Peyer's patch (tissue), 4 donors: ENCODE data around the gene KISS1R. TPM values are rescaled to one million over a fixed set of nuclear protein-coding genes. Genes with fewer than 3 reads are reported as not detected.
"Not testable (repeated sequence)": the region's sequence is repeated elsewhere in the genome, so short reads cannot be mapped to it uniquely, and the experiment has no call there.

ENCODE experiments used
- DNase-seq, 3 donors: peaks; one replicate each; pipeline ENCODE4 v3.0.0-alpha.2; 2017 to 2019
- H3K27ac ChIP-seq, 4 donors: fragments of 200-600 bp; sonication (generic); one replicate each; pipeline ENCODE4 v1.5.1; 2016 to 2019
- H3K27me3 ChIP-seq, 2 donors: fragments of 200-600 bp; sonication (generic); one replicate each; pipeline ENCODE4 v1.5.1; 2019
- H3K36me3 ChIP-seq, 3 donors: fragments of 200-600 bp; sonication (generic); one replicate each; pipeline ENCODE4 v1.5.1; 2016 to 2019
- H3K4me1 ChIP-seq, 4 donors: fragments of 200-600 bp; sonication (generic); one replicate each; pipeline ENCODE4 v1.5.1; 2016 to 2019
- H3K4me3 ChIP-seq, 4 donors: fragments of 200-600 bp; sonication (generic); 1 replicate in 3 of 4; 2 replicates in 1 of 4; pipeline ENCODE4 v1.5.1; 2016 to 2019; ENCODE audit warnings: mild to moderate bottlenecking in 1 of 4
- H3K9me3 ChIP-seq, 4 donors: fragments of 200-600 bp; sonication (generic); one replicate each; pipeline ENCODE4 v1.5.1; 2016 to 2019; ENCODE audit warnings: mild to moderate bottlenecking in 1 of 4
- CTCF ChIP-seq, 6 experiments: fragments of 450-650 bp in 4 of 6; fragments of 200-600 bp in 2 of 6; sonication (generic) in 1 of 6; IDR thresholded peaks; one replicate each; pipeline ENCODE4 v1.5.1; 2017 to 2019; ENCODE audit warnings: antibody characterized with exemption in 6 of 6, mild to moderate bottlenecking in 3 of 6, moderate library complexity in 1 of 6
- POLR2A ChIP-seq, 2 donors: fragments of 450-650 bp; IDR thresholded peaks; one replicate each; pipeline ENCODE4 v1.5.1; 2017; ENCODE audit warnings: antibody characterized with exemption in 2 of 2, mild to moderate bottlenecking in 2 of 2, moderate library complexity in 2 of 2
- total RNA-seq, 4 donors: library from RNA; depleted of rRNA; stranded (reverse); fragments of >200 nt; gene quantifications; one replicate each; pipeline ENCODE4 v1.1.0, GENCODE V29; 2016

The KISS1R gene
- total RNA-seq, 4 donors from 2014 or later, result not detected

DNA sequence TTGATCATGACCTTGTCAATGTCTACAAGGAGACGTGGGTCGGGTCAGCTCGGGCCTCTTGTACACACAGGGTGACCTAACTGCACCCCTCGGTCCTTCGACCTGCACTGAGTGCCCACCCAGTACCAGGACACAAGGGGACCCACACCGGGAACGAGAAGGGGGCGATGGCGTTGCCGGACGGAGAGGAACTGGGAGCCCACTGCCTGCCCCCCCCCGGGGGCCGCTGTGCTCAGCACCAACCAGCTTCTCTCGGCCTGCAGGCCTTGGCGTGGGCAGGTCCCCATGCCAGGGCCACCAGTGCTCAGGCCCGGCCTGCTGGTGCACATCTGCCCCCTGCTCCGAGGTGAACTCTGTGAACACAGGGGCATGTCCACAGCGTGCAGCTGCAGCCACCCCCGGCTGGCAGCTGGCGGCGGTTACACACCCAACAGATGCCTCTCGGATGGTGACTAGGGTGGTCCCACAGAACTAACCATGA lies 43.5 kb upstream of the KISS1R start:
- no peaks in the 10 kb centered on the region for H3K9me3 ChIP-seq
- peaks cover 0 to 10% (median 7%) of the 10 kb centered on the region in 4 donors for H3K4me1 ChIP-seq
- peak overlapping the region in 1 of 4 donors; percentile 83 for H3K27ac ChIP-seq
- no peak for TF ChIP-seq POLR2A (IDR thresholded peaks at IDR 0.05)
- no peak for TF ChIP-seq CTCF (IDR thresholded peaks at IDR 0.05)
- H3K36me3 ChIP-seq, result peaks cover 0 to 59% (median 0%) of the 10 kb centered on the region in 3 donors
- H3K4me3 ChIP-seq, result no peak overlapping the region
- H3K27me3 ChIP-seq, result no peaks in the 10 kb centered on the region
- no peak for DNase-seq

DNA sequence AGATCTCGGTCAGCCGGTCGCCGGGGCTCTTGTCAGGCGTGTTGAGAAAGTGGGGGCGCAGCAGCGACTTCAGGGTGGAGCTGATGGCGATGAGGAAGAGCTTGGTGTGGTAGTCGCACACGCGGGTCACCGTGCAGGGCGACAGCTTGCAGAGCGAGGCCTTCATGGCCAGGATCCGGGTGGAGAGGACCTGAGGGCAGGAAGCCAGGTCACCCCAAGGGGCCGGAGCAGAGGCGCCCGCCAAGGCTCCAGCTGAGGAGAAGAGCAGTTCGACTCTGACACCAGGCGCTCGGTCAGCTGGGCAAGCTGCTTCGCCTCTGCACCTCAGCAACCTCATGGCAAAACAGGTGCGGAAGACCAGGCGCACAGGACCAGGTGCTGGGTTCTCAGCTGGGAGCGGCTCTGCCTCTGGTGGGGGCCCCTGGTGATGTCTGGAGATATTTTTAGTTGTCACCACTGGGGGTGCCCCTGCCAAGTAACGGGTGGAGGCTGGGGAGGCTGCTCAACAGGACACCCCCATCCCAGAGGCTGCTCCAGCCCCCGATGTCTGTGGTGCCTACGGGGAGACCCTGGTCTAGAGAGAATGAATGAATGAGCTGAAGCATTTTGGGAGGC lies 41.8 kb upstream of the KISS1R start:
- no peak for DNase-seq
- H3K27ac ChIP-seq, result no peak overlapping the region
- no peaks in the 10 kb centered on the region for H3K9me3 ChIP-seq
- H3K4me3 ChIP-seq, result no peak overlapping the region
- TF ChIP-seq CTCF (IDR thresholded peaks at IDR 0.05), result no peak
- no peak for TF ChIP-seq POLR2A (IDR thresholded peaks at IDR 0.05)
- H3K36me3 ChIP-seq, result peaks cover 0 to 60% (median 0%) of the 10 kb centered on the region in 3 donors
- H3K27me3 ChIP-seq, result no peaks in the 10 kb centered on the region
- H3K4me1 ChIP-seq, result peaks cover 0 to 10% (median 7%) of the 10 kb centered on the region in 4 donors

DNA sequence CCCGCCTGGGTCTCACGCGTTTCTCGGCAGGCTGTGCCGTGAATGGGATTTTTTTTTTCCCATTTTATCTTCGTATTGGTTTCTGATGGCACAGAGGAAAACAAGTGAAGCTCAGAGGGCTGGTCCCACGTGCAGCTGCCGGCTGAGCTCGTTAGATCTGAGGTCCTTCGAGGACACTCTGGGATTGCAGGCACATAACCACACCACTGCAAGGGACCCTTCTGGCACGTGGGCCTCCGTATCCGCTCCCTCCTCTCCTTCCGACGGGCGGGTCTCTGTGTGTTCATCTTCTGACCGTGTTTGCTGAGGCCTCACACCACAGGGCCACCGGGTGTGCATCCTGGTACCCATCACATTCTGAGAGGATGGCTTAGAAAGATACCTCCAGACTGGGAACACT lies 41.0 kb upstream of the KISS1R start:
- TF ChIP-seq CTCF (IDR thresholded peaks at IDR 0.05) (no peak), POLR2A (IDR thresholded peaks at IDR 0.05) (no peak)
- Histone ChIP-seq H3K36me3 (peaks cover 0 to 58% (median 0%) of the 10 kb centered on the region in 3 donors), H3K4me3 (no peak overlapping the region)

GRCh38 chr19:876780-877314 lies 40.3 kb upstream of the KISS1R start:
- Histone ChIP-seq H3K27me3 (no peaks in the 10 kb centered on the region), H3K36me3 (peaks cover 0 to 65% (median 0%) of the 10 kb centered on the region in 3 donors), H3K27ac (no peak overlapping the region), H3K4me3 (no peak overlapping the region), H3K9me3 (no peaks in the 10 kb centered on the region), H3K4me1 (peaks cover 0 to 9% (median 7%) of the 10 kb centered on the region in 4 donors)
- DNase-seq, result no peak
- TF ChIP-seq CTCF (IDR thresholded peaks at IDR 0.05) (no peak), POLR2A (IDR thresholded peaks at IDR 0.05) (no peak)

More for the DNA sequence above, 41.0 kb upstream of the KISS1R start:
- peaks cover 0 to 10% (median 7%) of the 10 kb centered on the region in 4 donors for H3K4me1 ChIP-seq
- H3K27me3 ChIP-seq, result no peaks in the 10 kb centered on the region
- H3K27ac ChIP-seq, result no peak overlapping the region
- DNase-seq, result no peak
- no peaks in the 10 kb centered on the region for H3K9me3 ChIP-seq

GRCh38 chr19:877992-878660 lies 39.0 kb upstream of the KISS1R start:
- not testable (repeated sequence) for H3K9me3 ChIP-seq, H3K4me1 ChIP-seq, DNase-seq, H3K27ac ChIP-seq, H3K27me3 ChIP-seq, H3K4me3 ChIP-seq
- peaks cover 0 to 78% (median 0%) of the 10 kb centered on the region in 3 donors for H3K36me3 ChIP-seq

- H3K27me3 ChIP-seq, H3K4me3 ChIP-seq, DNase-seq, H3K9me3 ChIP-seq, H3K27ac ChIP-seq, H3K4me1 ChIP-seq: not testable (repeated sequence)
- H3K36me3 ChIP-seq, result peaks cover 0 to 77% (median 0%) of the 10 kb centered on the region in 3 donors
Observed at GRCh38 chr19:878751-879561, 38.2 kb upstream of the KISS1R start.
